Spleen (tissue), 11 donors: Measurements from ENCODE around the gene CACNG8. TPM values are rescaled to one million over a fixed set of nuclear protein-coding genes. Genes with fewer than 3 reads are reported as not detected.

Experiments used
- DNase-seq: peaks from one replicate; pipeline ENCODE4 v3.0.0-alpha.2; 2020
- H3K27ac ChIP-seq, 8 donors: fragments of 200-600 bp; sonication (generic) in 7 of 8; 1 replicate in 4 of 8; 2 replicates in 4 of 8; pipeline versions ENCODE4 v1.5.0 to v1.8.0; 2016 to 2021; ENCODE audit warnings: inconsistent platforms in 4 of 8, mild to moderate bottlenecking in 4 of 8, moderate library complexity in 1 of 8
- H3K27me3 ChIP-seq, 7 donors: fragments of 200-600 bp; sonication (generic) in 6 of 7; replicated peaks in 1 of 7; 1 replicate in 4 of 7; 2 replicates in 3 of 7; pipeline versions ENCODE4 v1.5.0 to v1.8.0; 2016 to 2021; ENCODE audit warnings: inconsistent platforms in 3 of 7, mild to moderate bottlenecking in 1 of 7
- H3K36me3 ChIP-seq, 6 donors: fragments of 200-600 bp; sonication (generic) in 5 of 6; 1 replicate in 4 of 6; 2 replicates in 2 of 6; pipeline versions ENCODE4 v1.5.0 to v1.8.0; 2016 to 2021; ENCODE audit warnings: inconsistent platforms in 2 of 6
- H3K4me1 ChIP-seq, 6 donors: fragments of 200-600 bp; sonication (generic) in 5 of 6; 1 replicate in 3 of 6; 2 replicates in 3 of 6; pipeline versions ENCODE4 v1.5.0 to v1.8.0; 2016 to 2021; ENCODE audit warnings: inconsistent platforms in 3 of 6
- H3K4me3 ChIP-seq, 8 donors: fragments of 200-600 bp; sonication (generic) in 7 of 8; 1 replicate in 4 of 8; 2 replicates in 4 of 8; pipeline versions ENCODE4 v1.5.0 to v1.8.0; 2016 to 2021; ENCODE audit warnings: inconsistent platforms in 4 of 8, mild to moderate bottlenecking in 4 of 8, moderate library complexity in 2 of 8
- H3K9me3 ChIP-seq, 8 donors: fragments of 200-600 bp; sonication (generic) in 7 of 8; 1 replicate in 4 of 8; 2 replicates in 4 of 8; pipeline versions ENCODE4 v1.5.0 to v1.8.0; 2016 to 2021; ENCODE audit warnings: inconsistent platforms in 4 of 8
- POLR2A ChIP-seq, 3 donors: fragments of 450-650 bp; IDR thresholded peaks; one replicate each; pipeline ENCODE4 v1.5.1; 2017; ENCODE audit warnings: antibody characterized with exemption in 3 of 3, mild to moderate bottlenecking in 1 of 3
- POLR2AphosphoS5 ChIP-seq, 3 donors: sonication (generic); formaldehyde crosslinking; IDR thresholded peaks; one replicate each; pipeline ENCODE4 v1.5.1; 2017; ENCODE audit warnings: antibody characterized with exemption in 3 of 3
- WGBS, 5 donors: extraction: QIAGEN DNeasy Blood & Tissue Kit in 3 of 5; methylation state at CpG; one replicate each; pipeline versions ENCODE4 v1.1.5 to v1.1.7; 2013 to 2018; 5-methylcytosine and 5-hydroxymethylcytosine counted together
- intact Hi-C: fragments of 100-400 bp; cut with DNase I; formaldehyde crosslinking; loops from one replicate; pipeline ENCODE4 v1.15.0; 2023; ENCODE audit warnings: low total_unique reads
- polyA plus RNA-seq, 3 donors: library from polyadenylated mRNA; stranded (reverse); fragments of 200-250 nt; gene quantifications; one replicate each; pipeline ENCODE4 v1.2.1, GENCODE V29; 2013
- total RNA-seq, 7 donors: library from RNA; depleted of rRNA in 3 of 7; stranded (reverse); fragments of >200 nt in 3 of 7; fragmentation: NEBNext Ultra II Directional in 4 of 7; extraction: Animal tissue kit (Norgen Biotek cat#: 25700) in 4 of 7; gene quantifications; one replicate each; pipeline versions ENCODE4 v1.1.0 to v1.2.1, GENCODE V29; 2016 to 2021
- TF ChIP-seq, protein P1 (sequence below), 11 experiments: fragments of 200-600 bp in 7 of 11; fragments of 450-650 bp in 4 of 11; sonication (generic) in 4 of 11; IDR thresholded peaks in 8 of 11; conservative IDR thresholded peaks in 3 of 11; 1 replicate in 7 of 11; 2 replicates in 4 of 11; pipeline versions ENCODE4 v1.4.0 to v1.8.0; 2016 to 2021; ENCODE audit warnings: antibody characterized with exemption in 11 of 11, inconsistent platforms in 4 of 11, mild to moderate bottlenecking in 1 of 11
- donor health status: healthy with polysubstance abuse.
- donor health status: DM: no; HTN: no; CAD: no; lungs with moderate emphysema.
- donor health status: DM: no; HTN: no; CAD: no.
- donor health status: Bipolar disorder and iron deficiency.
- donor health status: healthy.
- donor health status: DM: no; HTN: no; CAD: no.
- donor health status: DM: yes; HTN: yes; CAD: no.

CACNG8 gene
- total and polyA plus RNA-seq, 10 donors: 0.02 to 0.11 (median 0.05) TPM; not detected in 6

DNA sequence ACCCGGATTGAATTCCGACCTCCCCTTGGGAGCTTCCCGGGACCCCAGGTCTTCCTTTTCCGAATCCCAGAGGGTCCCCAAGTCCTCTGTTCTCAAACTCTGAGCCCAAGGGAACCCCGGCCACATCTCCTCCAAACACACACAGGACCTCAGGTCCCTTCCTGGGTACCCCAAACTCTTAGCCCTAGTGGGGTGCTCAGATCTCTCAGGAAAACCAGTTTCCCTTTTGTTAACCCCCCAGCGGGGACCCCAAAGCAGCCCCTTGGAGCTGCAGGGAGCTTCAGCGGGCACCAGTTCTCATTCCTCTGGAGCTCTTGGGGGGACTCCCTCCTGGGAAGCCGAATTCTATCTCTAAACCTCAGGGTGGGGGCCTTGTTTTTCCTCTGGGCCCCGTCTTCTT, 29.5 kb downstream of the CACNG8 start:
- Histone ChIP-seq H3K27ac (no peak overlapping the region), H3K36me3 (no peaks in the 10 kb centered on the region), H3K27me3 (peaks cover 0 to 86% (median 24%) of the 10 kb centered on the region in 7 donors), H3K4me3 (no peak overlapping the region), H3K4me1 (peaks cover 0 to 15% (median 7%) of the 10 kb centered on the region in 6 donors), H3K9me3 (no peaks in the 10 kb centered on the region)
- no peak for DNase-seq
- no peak for TF ChIP-seq POLR2AphosphoS5 (IDR thresholded peaks at IDR 0.05)
- TF ChIP-seq POLR2A (IDR thresholded peaks at IDR 0.05): no peak
- TF ChIP-seq, protein P1, sequence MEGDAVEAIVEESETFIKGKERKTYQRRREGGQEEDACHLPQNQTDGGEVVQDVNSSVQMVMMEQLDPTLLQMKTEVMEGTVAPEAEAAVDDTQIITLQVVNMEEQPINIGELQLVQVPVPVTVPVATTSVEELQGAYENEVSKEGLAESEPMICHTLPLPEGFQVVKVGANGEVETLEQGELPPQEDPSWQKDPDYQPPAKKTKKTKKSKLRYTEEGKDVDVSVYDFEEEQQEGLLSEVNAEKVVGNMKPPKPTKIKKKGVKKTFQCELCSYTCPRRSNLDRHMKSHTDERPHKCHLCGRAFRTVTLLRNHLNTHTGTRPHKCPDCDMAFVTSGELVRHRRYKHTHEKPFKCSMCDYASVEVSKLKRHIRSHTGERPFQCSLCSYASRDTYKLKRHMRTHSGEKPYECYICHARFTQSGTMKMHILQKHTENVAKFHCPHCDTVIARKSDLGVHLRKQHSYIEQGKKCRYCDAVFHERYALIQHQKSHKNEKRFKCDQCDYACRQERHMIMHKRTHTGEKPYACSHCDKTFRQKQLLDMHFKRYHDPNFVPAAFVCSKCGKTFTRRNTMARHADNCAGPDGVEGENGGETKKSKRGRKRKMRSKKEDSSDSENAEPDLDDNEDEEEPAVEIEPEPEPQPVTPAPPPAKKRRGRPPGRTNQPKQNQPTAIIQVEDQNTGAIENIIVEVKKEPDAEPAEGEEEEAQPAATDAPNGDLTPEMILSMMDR (IDR thresholded peaks at IDR 0.05 in 8 of 11, conservative IDR thresholded peaks at IDR 0.05 in 3 of 11): no peak
- intact Hi-C loops: no loop called here
- WGBS, 5 donors: 74 to 81% (median 75%) methylated on average over 9 of the region's 9 CpGs

DNA sequence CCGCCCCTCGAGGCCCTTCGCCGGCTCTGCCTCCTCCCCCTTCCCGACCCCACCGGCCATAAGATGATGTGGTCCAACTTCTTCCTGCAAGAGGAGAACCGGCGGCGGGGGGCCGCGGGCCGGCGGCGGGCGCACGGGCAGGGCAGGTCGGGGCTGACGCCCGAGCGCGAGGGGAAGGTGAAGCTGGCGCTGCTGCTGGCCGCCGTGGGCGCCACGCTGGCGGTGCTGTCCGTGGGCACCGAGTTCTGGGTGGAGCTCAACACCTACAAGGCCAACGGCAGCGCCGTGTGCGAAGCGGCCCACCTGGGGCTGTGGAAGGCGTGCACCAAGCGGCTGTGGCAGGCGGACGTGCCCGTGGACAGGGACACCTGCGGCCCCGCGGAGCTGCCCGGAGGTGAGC, 30.1 kb downstream of the CACNG8 start:
- peaks cover 0 to 83% (median 24%) of the 10 kb centered on the region in 7 donors for H3K27me3 ChIP-seq
- TF ChIP-seq POLR2A (IDR thresholded peaks at IDR 0.05): no peak
- TF ChIP-seq, protein P1 (IDR thresholded peaks at IDR 0.05 in 8 of 11, conservative IDR thresholded peaks at IDR 0.05 in 3 of 11): no peak
- TF ChIP-seq POLR2AphosphoS5 (IDR thresholded peaks at IDR 0.05): no peak
- peaks cover 0 to 15% (median 7%) of the 10 kb centered on the region in 6 donors for H3K4me1 ChIP-seq
- DNase-seq: no peak
- no peaks in the 10 kb centered on the region for H3K36me3 ChIP-seq
- no peaks in the 10 kb centered on the region for H3K9me3 ChIP-seq
- intact Hi-C loops: no loop called here
- H3K4me3 ChIP-seq: no peak overlapping the region
- WGBS, 5 donors: 14 to 40% (median 24%) methylated on average over 21 to 43 of the region's 43 CpGs
- H3K27ac ChIP-seq: no peak overlapping the region

DNA sequence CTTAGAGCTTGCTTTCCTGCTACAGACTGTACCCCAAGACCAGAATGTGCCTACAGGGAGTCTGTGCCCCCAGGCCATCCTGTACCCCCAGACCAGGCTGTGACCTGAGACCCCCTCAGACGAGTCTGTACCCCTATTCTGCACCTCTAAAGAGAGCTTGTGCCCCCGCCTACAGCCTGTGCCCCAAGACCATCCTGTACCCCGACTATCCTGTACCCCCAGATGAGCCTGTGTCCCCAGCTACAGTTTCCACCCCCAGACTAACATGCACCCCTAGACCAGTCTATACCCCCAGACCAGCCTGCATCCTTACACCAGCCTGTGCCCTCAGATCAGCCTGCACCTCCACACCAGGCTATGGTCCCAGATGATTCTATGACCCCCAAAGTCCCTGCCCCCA, 30.7 kb downstream of the CACNG8 start:
- Histone ChIP-seq H3K27ac (no peak overlapping the region), H3K4me1 (peaks cover 0 to 15% (median 7%) of the 10 kb centered on the region in 6 donors), H3K27me3 (peaks cover 0 to 84% (median 24%) of the 10 kb centered on the region in 7 donors), H3K4me3 (no peak overlapping the region), H3K36me3 (no peaks in the 10 kb centered on the region), H3K9me3 (no peaks in the 10 kb centered on the region)
- DNase-seq: no peak
- TF ChIP-seq, protein P1 (IDR thresholded peaks at IDR 0.05 in 8 of 11, conservative IDR thresholded peaks at IDR 0.05 in 3 of 11): no peak
- TF ChIP-seq POLR2A (IDR thresholded peaks at IDR 0.05): no peak
- 67 to 88% (median 73%) methylated on average over 3 of the region's 3 CpGs for WGBS, 5 donors
- intact Hi-C loops: no loop called here

GRCh38 chr19:53994811-53995210, 32.1 kb downstream of the CACNG8 start:
- TF ChIP-seq POLR2AphosphoS5 (IDR thresholded peaks at IDR 0.05): no peak
- no peak for TF ChIP-seq POLR2A (IDR thresholded peaks at IDR 0.05)
- TF ChIP-seq, protein P1 (IDR thresholded peaks at IDR 0.05 in 8 of 11, conservative IDR thresholded peaks at IDR 0.05 in 3 of 11): no peak
- Histone ChIP-seq H3K4me3 (no peak overlapping the region), H3K27me3 (peaks cover 0 to 91% (median 24%) of the 10 kb centered on the region in 7 donors), H3K27ac (no peak overlapping the region), H3K9me3 (no peaks in the 10 kb centered on the region), H3K4me1 (peaks cover 0 to 15% (median 7%) of the 10 kb centered on the region in 6 donors), H3K36me3 (no peaks in the 10 kb centered on the region)
- no peak for DNase-seq
- WGBS, 5 donors: 82 to 90% (median 86%) methylated on average over 5 of the region's 5 CpGs
- intact Hi-C loops: no loop called here
